Peyer's patch (tissue), 4 donors: ENCODE data around the gene OR5K1. TPM values are rescaled to one million over a fixed set of nuclear protein-coding genes. Genes with fewer than 3 reads are reported as not detected.

Experiments used
- DNase-seq, 3 donors: peaks; one replicate each; pipeline ENCODE4 v3.0.0-alpha.2; 2017 to 2019
- H3K27ac ChIP-seq, 4 donors: fragments of 200-600 bp; sonication (generic); one replicate each; pipeline ENCODE4 v1.5.1; 2016 to 2019
- H3K27me3 ChIP-seq, 2 donors: fragments of 200-600 bp; sonication (generic); one replicate each; pipeline ENCODE4 v1.5.1; 2019
- H3K36me3 ChIP-seq, 3 donors: fragments of 200-600 bp; sonication (generic); one replicate each; pipeline ENCODE4 v1.5.1; 2016 to 2019
- H3K4me1 ChIP-seq, 4 donors: fragments of 200-600 bp; sonication (generic); one replicate each; pipeline ENCODE4 v1.5.1; 2016 to 2019
- H3K4me3 ChIP-seq, 4 donors: fragments of 200-600 bp; sonication (generic); 1 replicate in 3 of 4; 2 replicates in 1 of 4; pipeline ENCODE4 v1.5.1; 2016 to 2019; ENCODE audit warnings: mild to moderate bottlenecking in 1 of 4
- H3K9me3 ChIP-seq, 4 donors: fragments of 200-600 bp; sonication (generic); one replicate each; pipeline ENCODE4 v1.5.1; 2016 to 2019; ENCODE audit warnings: mild to moderate bottlenecking in 1 of 4
- POLR2A ChIP-seq, 2 donors: fragments of 450-650 bp; IDR thresholded peaks; one replicate each; pipeline ENCODE4 v1.5.1; 2017; ENCODE audit warnings: antibody characterized with exemption in 2 of 2, mild to moderate bottlenecking in 2 of 2, moderate library complexity in 2 of 2
- total RNA-seq, 4 donors: library from RNA; depleted of rRNA; stranded (reverse); fragments of >200 nt; gene quantifications; one replicate each; pipeline ENCODE4 v1.1.0, GENCODE V29; 2016
- TF ChIP-seq, protein P1 (sequence below), 6 experiments: fragments of 450-650 bp in 4 of 6; fragments of 200-600 bp in 2 of 6; sonication (generic) in 1 of 6; IDR thresholded peaks; one replicate each; pipeline ENCODE4 v1.5.1; 2017 to 2019; ENCODE audit warnings: antibody characterized with exemption in 6 of 6, mild to moderate bottlenecking in 3 of 6, moderate library complexity in 1 of 6

OR5K1 gene
- total RNA-seq, 4 donors from 2014 or later = not detected

DNA sequence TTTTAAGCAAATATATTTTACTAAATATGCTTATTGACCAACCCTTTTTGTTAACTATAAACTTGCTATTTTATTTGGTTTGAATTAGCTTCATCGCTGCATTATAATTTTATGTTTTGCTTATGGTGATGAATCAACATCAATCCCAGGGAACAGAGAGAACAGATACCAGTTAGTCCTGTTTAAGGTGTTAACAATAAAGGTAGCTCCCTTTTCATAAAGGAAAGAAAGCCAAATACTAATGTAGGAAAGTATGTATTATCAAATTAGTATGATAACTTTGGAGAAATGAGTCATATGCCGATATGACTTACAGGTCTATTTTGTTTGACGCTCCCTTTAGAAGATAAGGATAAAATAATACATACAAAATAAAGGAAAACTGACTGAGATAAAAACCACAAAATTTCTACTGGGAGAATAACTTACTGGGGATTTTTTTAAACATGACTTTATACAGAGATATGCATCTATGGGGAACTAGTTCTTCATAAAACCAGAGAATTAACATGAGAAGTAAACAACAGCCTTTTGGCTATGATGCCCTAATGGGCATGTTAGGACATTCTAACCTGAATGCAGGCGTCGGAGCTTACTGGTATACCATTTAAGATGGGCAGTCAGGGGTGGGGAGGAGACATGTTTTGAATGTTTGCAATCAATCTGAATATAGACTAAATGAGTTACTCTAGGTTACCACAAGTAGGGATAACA is 39.0 kb downstream of the OR5K1 start:
- H3K4me1 ChIP-seq = no peaks in the 10 kb centered on the region
- H3K27ac ChIP-seq = no peak overlapping the region
- no peaks in the 10 kb centered on the region for H3K9me3 ChIP-seq
- no peak for TF ChIP-seq POLR2A (IDR thresholded peaks at IDR 0.05)
- TF ChIP-seq, protein P1, sequence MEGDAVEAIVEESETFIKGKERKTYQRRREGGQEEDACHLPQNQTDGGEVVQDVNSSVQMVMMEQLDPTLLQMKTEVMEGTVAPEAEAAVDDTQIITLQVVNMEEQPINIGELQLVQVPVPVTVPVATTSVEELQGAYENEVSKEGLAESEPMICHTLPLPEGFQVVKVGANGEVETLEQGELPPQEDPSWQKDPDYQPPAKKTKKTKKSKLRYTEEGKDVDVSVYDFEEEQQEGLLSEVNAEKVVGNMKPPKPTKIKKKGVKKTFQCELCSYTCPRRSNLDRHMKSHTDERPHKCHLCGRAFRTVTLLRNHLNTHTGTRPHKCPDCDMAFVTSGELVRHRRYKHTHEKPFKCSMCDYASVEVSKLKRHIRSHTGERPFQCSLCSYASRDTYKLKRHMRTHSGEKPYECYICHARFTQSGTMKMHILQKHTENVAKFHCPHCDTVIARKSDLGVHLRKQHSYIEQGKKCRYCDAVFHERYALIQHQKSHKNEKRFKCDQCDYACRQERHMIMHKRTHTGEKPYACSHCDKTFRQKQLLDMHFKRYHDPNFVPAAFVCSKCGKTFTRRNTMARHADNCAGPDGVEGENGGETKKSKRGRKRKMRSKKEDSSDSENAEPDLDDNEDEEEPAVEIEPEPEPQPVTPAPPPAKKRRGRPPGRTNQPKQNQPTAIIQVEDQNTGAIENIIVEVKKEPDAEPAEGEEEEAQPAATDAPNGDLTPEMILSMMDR (IDR thresholded peaks at IDR 0.05) = no peak
- H3K4me3 ChIP-seq = no peak overlapping the region
- DNase-seq = no peak
- H3K36me3 ChIP-seq = no peaks in the 10 kb centered on the region
- no peaks in the 10 kb centered on the region for H3K27me3 ChIP-seq

DNA sequence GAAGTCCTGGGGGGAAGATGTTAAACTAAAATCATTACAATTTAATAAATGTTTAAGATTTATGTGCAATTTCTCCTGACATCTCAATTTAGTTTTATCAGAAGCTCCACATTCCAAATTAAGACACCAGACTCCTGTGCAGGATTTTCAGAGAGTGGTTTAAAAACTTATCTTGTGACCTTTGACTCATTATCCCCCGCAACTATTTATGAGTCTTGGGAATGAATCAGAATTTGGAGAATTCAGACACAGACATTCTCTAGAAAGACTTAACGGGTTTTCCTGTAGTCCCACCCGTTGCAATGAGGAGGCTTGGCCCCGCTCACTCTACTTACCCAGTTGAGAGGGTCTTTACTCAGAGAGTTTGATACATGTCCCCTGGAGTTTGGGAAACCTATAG is 41.5 kb downstream of the OR5K1 start:
- no peaks in the 10 kb centered on the region for H3K27me3 ChIP-seq
- H3K4me3 ChIP-seq = no peak overlapping the region
- TF ChIP-seq, protein P1 (IDR thresholded peaks at IDR 0.05) = no peak
- no peak for TF ChIP-seq POLR2A (IDR thresholded peaks at IDR 0.05)
- H3K36me3 ChIP-seq = no peaks in the 10 kb centered on the region
- no peak for DNase-seq
- no peaks in the 10 kb centered on the region for H3K9me3 ChIP-seq
- no peaks in the 10 kb centered on the region for H3K4me1 ChIP-seq
- H3K27ac ChIP-seq = no peak overlapping the region

DNA sequence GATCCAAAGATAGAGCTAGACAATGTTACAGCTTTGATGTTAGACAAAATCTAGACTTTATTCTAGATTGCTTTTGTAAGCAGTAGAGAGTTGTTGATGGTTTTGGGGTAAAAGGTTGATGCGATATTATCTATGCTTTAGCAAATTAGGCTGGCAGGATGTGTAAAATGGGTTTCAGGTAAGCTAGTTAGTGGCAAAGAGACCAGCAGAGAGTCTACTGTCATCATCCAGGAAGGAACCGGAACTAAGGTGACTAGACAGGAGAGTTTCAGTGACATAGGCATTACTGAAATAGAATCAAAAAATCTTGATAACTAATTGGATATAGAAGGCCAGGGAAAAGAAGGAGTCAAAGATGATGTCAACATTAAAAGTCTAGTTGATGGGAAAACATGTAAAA is 45.6 kb downstream of the OR5K1 start:
- no peaks in the 10 kb centered on the region for H3K4me1 ChIP-seq
- H3K9me3 ChIP-seq = no peaks in the 10 kb centered on the region
- no peaks in the 10 kb centered on the region for H3K27me3 ChIP-seq
- H3K27ac ChIP-seq = no peak overlapping the region
- TF ChIP-seq POLR2A (IDR thresholded peaks at IDR 0.05) = no peak
- TF ChIP-seq, protein P1 (IDR thresholded peaks at IDR 0.05) = no peak
- H3K36me3 ChIP-seq = no peaks in the 10 kb centered on the region
- H3K4me3 ChIP-seq = no peak overlapping the region
- DNase-seq = no peak

- H3K9me3 ChIP-seq = no peaks in the 10 kb centered on the region
- no peaks in the 10 kb centered on the region for H3K4me1 ChIP-seq
- H3K36me3 ChIP-seq = peaks cover 0 to 33% (median 0%) of the 10 kb centered on the region in 3 donors
- H3K27ac ChIP-seq = no peak overlapping the region
- no peaks in the 10 kb centered on the region for H3K27me3 ChIP-seq
- no peak overlapping the region for H3K4me3 ChIP-seq
- TF ChIP-seq, protein P1 (IDR thresholded peaks at IDR 0.05) = no peak
- no peak for TF ChIP-seq POLR2A (IDR thresholded peaks at IDR 0.05)
- DNase-seq = no peak
Observed at GRCh38 chr3:98512576-98512975, 49.6 kb downstream of the OR5K1 start.

DNA sequence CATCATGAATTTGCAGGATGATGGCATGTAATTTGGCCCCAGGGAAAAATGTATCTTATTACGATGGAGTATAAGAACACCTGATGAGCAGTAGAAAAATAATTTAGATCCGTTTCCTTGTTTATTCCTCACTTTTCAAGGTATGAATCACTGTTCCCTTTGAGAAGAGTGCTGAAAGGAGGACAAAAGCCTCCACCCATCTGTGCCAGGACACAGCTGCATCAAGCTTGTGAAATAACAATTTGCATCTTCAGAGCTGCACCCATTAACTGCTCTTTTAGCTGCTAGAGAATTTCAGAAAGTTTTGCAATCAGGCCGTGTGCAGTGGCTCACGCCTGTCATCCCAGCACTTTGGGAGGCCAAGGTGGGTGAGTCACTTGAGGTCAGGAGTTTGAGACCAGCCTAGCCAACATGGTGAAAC is 50.1 kb downstream of the OR5K1 start:
- Histone ChIP-seq H3K27ac (no peak overlapping the region), H3K9me3 (no peaks in the 10 kb centered on the region), H3K27me3 (no peaks in the 10 kb centered on the region), H3K4me3 (no peak overlapping the region), H3K36me3 (peaks cover 0 to 37% (median 0%) of the 10 kb centered on the region in 3 donors), H3K4me1 (no peaks in the 10 kb centered on the region)
- DNase-seq = no peak
- TF ChIP-seq, protein P1 (IDR thresholded peaks at IDR 0.05) = no peak
- no peak for TF ChIP-seq POLR2A (IDR thresholded peaks at IDR 0.05)
